ENCODE results near the gene SPRR4.
"Not testable (repeated sequence)": the region's sequence is repeated elsewhere in the genome, so short reads cannot be mapped to it uniquely, and the experiment has no call there.

Gene SPRR4

DNA sequence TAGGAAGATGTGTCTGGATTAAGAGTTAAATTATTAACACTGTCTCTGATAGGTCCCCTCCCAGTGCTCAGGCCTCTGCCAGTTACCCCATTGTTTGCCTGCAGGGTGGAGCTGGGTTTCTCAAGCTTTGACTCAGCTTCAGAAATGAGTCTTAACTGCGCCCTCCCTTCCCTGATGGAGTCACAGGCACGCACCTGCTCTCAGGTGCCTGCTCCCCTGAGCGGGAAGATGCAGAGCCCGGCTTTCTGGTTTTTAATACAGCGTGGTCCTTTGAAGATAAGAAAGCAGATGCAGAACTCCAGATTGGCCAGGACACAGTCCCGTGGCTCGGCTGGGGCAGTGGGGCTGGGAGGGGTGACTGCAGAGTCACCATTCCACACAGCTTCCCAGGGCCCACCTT is 3.2 kb upstream of the SPRR4 start:
- no peak for DNase-seq (ENCODE audit: low read depth)

DNA sequence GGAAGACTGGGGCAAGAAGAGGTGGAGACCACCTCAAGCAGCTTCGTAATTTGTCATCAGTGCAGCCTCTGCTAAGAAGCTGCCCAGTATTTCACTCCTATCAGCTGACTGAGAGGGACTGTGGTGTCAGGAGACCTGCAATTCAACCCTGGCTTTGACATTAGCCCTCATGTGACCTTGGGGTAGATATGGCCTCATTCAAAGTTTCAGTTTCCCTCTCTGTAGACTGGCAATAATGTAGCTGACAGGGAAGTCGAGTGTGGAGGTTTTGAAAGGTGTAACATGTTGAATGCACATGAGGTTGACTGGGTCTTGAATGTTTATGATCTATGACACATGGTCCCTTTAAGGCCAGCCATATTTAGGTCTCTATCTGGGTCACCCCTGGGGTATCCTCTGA is 2.2 kb upstream of the SPRR4 start:
- no peak for DNase-seq (ENCODE audit: low read depth)

DNA sequence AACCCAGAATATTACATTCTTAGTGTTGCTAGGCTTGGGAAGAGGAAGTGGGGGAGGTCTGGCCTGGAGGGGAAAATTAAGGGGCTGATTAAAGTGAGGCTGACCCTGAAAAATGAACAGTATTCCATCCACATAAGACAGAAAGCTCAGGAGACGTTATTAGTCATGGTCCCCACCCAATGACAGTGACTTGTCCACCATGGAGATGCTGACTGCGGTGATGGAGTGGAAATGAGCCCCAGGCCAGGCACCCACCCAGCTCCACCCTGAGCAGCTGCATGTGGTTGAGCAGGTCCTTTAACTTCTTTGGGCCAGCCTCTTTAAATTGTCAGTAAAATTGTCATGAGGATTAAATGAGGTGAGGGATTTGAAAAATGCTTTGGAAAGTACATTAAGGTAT is 1.4 kb upstream of the SPRR4 start:
- no peak for DNase-seq (ENCODE audit: low read depth)

DNA sequence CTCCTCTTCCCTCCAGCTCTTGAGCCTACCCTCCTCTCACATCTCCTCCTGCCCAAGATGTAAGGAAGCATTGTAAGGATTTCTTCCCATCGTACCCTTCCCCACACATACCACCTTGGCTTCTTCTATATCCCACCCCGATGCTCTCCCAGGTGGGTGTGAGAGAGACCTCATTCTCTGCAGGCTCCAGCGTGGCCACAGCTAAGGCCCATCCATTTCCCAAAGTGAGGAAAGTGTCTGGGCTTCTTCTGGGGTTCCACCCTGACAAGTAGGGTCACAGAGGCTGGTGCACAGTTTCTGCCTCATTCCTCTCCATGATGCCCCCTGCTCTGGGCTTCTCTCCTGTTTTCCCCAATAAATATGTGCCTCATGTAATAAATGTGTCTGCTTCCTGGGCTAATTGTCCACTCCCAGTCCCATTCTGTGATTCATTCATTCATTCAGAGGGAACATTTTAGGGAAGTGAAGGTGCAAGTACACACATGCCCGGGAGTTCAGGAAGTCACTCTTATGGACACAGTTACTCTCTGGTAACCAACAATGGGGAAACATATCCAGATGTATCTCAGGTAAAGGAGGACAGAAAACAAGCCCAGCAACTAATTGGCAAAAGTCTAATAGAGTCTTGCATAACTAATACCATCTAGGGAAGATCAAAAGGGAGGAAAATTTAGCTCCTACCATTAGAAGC is 1.9 kb downstream of the SPRR4 start:
- DNase-seq (ENCODE audit: low read depth): no peak

DNA sequence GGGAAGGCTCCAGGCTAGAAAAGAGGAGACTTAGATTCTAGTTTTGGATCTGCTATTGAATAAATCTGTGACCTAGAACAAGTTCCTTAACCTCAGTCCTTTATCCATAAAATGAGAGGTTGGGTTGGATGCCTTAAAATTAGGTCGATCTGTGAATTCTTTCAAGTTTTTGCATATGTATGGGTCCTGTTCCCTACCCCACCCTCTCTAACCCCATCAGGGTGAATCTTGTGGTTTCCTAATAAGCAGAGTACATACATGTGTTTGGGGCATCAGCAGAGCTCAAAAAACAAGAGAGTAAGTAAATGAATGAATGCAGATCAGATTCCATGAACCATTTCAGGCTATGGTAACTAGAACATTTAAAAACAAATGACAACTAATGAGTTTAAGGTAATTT is 6.2 kb downstream of the SPRR4 start:
- no peak for DNase-seq (ENCODE audit: low read depth)

DNA sequence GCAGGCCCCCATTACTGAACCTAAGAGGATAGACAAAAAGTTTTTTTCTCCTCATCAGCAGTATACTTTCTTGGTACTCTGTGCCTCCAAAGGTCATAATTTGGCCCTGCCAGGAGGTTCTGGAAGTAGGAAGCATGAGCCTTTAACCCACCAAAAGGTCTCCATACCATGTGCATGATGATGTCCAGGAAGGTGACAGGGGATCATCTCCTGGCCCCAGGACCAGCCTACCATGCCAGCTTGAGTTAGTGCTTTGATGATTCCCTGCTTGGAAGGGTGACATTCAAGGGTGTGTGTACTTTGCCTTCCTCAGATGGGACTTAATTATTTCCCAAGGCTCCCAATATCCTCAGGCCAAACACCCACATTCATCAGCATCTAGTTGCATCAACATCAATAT is 7.2 kb downstream of the SPRR4 start:
- DNase-seq (ENCODE audit: low read depth): no peak

DNA sequence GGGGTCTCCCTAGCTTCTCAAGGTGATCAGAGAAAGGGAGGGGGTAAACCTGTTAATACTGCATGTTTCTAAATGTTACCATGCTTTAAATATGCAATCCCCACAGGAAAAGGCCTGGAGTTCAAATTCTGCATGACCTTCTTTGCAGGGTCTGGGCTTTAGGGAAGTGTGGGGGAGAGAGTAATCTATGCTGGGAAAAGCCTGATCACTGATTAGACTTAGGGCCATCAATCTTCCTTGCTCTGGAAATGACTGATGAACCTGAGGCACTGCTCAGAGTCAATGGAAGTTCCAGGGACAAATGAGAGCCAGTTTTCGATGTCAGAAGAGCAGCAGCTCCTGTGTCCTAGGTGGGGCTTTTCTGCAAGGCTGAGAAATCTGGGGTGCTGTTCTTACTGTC is 10.2 kb downstream of the SPRR4 start:
- DNase-seq (ENCODE audit: low read depth): no peak

DNA sequence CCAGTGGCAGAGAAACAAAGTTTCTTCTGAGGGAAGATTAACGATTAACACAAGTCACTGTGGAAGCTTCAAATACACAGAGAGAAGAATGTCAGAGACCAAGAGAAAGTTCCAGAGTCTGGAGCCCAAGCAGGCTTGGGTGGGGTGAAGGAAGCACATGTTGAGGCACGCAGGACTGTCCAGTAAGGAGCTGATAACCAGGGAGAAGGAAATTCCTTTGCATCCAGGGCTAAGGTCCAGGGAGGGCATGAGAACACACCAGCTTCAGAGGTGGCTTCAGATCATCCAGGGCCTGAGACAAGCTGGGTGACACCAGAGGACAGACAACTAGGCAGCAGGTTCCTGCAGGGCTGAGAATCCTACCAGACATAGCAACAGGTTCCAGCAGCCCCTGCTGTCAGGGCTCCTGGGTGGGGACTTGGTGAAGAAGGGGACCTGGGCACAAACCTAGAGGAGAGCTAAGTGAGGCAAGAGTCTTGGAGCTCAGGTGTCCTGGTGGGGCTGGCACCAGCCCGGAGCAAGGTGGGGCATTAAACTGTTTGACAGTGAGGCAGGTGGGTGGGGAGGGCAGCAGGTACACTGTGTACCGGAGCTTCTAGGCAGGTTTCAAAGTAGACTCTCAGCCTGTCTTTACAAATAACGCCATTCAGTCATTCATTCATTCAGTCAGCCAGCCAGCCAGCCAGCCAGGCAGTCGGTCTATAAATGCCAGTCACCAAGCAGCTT is 10.9 kb downstream of the SPRR4 start:
- DNase-seq (ENCODE audit: low read depth): no peak

DNA sequence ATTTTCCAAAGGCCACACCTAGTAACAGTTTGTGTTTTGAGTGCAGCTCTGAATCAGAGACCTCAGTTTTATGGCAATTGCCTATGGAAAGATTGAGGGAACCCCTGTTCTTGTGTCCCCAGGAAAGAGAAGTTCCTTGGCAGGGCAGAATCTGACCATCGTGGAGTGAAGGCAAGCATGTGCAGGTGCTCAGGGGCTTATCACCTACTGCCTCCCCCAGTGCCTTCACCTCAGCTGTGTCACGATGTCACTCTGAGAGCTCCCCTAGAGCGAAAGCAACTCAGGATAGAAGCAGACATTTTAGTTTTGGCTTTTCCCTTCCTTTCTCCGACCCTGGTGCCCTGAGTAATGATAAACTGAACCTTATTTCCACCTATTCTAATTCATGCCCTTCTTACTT is 11.6 kb downstream of the SPRR4 start:
- DNase-seq (ENCODE audit: low read depth): no peak

DNA sequence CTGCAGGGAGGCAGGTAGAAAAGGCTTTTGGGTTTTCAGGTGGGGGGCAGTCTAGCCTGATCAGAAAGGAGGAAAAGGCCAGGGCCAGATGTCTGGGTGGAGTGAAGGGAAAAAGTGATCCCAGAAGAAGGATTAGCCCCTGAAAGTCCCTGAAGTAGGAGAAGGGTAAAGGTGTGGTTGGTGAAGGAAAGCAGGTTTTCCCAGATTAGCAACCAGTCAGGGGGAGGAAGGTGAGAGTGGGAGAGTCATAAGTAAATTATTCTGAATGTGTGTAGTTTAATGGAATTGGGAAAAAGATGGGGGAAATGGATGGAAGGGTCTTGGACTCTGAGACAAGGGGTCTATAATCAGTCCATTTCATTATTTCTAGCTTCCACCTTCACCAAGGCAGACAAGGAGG is 12.8 kb downstream of the SPRR4 start:
- DNase-seq (ENCODE audit: low read depth): no peak

DNA sequence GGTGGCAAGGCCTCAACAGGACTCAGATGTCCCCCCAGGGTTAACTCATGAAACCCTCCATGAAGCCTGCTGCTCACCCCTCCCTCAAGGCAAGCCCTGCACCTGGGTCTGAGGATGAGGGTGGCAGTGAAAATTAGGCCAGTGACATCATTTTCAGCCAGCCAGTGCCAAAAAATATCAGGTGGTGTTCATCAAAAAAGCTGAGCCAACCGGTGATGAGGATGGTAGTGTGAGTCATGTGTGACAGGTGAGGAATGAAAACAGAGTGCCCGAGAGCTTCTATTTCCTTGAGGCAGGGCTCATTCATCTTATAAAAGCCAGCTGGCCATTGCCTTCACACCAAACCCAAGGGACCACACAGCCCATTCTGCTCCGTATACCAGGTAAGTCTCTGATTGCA is 13.3 kb downstream of the SPRR4 start, which contains the start of gene SPRR1A:
SPRR1A (plus strand) TSS at position 339 of the 400 bp plus-strand sequence. CDS start 1,150 bp downstream, outside the sequence.
- DNase-seq (ENCODE audit: low read depth): no peak

DNA sequence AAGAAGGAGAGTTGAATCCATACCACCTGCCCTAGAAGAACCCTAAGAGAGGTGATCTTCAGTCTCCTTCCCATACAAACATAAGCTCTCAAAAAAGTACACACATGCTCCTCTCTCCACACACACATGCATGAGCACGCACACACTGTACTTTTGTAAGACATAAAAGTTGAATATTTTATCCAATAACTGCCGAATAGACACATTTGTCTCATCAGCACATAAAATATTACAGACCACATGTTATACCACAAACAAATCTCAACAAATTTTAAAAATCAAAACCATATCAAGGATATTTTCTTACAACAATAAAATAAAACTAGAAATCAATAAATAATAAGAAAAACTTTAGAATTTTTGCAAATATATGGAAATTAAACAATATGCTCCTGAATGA is 16.1 kb downstream of the SPRR4 start:
- no peak for DNase-seq (ENCODE audit: low read depth)

DNA sequence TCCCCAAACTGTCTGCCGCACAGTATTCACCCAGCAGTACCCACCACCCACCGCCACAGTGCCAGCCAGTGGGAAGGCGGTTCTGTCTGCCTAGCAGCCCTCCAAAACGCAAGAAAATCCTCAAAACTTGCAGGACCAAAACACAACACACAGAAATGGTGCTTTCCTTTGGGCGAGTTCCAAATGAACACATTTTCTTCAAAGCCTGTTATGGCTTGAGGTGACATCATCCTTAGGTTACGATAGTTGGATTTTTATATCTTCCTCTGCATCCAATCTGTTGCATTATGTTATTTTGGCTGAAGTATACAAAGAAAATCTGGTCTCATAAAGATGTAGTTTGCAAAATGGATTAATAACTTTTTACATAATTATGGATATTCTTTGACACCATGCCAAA is 22.7 kb downstream of the SPRR4 start:
- no peak for DNase-seq (ENCODE audit: low read depth)

DNA sequence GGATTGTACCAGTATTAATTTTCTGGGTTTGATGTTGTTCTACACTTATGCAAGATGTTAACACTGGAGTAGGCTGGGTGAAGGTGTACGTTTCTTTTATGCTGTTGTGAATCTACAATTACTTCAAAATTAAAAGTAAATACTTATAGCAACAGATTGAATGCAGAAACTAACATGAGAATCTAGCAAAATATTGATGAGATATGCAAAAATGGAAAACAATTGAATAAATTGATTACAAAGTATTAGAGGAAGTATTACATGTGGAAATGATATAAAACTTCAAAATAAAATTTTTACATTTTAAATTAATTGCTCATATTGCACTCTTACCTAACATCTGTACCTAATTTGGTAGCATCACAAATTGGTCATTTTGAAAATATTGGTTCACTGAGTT is 25.4 kb downstream of the SPRR4 start:
- no peak for DNase-seq (ENCODE audit: low read depth)

DNA sequence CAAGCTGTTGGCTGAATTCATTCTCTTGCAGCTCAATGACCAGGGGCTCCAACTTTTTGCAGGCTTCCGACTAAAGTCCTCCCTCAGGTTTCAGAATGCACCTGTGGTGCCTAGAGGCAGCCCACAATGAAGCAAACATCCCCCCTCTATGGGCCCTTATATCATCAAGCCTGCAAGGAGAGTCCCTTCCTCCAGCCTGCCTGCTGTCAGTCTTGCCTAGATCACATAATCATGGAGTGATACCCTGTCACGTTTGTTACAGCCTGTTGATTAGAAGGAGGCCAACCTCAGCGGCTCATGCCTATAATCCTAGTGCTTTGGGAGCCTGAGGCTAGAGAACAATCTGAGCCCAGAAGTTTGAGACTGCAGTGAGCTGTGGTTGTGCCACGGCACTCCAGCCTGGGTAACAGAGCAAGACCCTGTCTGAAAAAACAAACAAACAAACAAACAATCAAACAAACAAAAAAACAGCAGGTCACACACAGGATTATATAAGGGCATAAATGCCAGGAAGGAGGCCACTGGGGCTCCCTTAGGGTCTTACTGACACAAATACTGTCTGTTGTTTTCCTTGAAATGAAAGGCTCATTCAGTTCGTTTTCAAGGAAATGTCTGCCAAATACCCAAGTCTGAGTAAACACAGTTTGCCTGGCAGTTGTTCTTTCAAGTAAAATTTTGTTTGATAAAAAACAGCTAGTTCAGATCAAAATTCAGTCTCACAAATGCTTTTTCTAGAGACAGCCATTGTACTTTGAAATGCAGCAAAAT is 26.4 kb downstream of the SPRR4 start:
- no peak for DNase-seq (ENCODE audit: low read depth)

DNA sequence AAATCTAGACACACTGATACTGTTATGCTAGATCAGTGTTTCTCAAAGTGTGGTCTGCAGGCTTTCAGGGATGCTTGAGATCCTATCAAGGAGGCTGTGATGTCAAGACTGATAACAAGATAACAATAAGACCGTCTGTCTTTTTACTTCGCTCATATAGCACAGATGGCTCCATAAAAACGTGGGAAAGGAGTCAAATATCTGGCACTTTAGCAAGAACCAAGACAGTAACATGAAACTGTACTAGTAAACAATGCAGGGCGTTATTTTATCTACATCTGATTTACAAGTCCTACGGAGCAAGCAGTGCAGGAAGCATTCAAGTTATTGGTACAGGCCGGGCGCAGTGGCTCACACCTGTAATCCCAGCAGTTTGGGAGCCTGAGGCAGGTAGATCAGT is 27.5 kb downstream of the SPRR4 start:
- DNase-seq (ENCODE audit: low read depth): no peak

DNA sequence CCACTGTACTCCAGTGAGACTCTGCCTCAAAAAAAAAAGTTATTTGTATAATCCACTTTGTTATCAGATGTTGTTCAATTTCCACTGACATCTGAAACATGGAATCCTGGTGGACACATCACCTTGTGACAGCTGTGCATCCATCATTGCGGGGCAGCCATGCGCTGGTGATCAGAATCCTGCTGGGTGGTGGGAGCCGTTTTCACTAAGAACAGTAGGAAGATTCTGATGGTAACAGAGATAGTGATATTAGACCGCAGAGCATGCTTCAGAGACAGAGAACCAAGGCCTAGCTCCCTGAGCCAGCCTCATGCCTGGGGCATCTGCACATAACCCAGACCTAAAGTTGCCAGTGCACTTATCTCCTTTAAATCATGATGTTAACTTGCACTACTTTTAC is 28.0 kb downstream of the SPRR4 start:
- no peak for DNase-seq (ENCODE audit: low read depth)

DNA sequence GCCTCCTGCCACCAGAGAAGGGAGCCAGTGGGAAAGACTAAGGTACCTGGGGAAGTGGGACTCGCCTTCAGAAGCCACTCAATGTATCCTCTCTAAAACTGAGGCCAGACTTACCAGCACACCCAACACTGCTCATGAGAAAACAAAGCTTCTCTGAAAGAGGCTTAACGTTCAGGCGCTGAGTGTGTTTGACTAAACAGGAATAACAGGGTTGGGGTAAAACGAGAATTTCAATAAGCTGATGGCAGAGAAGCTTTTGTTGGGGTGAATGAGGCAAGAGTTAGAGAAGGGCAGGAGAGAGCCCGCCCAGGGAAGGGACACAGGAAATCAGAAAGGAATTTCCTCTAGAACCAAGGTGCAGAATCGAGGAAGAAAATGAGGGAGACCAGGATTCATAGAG is 29.4 kb downstream of the SPRR4 start:
- no peak for DNase-seq (ENCODE audit: low read depth)

DNA sequence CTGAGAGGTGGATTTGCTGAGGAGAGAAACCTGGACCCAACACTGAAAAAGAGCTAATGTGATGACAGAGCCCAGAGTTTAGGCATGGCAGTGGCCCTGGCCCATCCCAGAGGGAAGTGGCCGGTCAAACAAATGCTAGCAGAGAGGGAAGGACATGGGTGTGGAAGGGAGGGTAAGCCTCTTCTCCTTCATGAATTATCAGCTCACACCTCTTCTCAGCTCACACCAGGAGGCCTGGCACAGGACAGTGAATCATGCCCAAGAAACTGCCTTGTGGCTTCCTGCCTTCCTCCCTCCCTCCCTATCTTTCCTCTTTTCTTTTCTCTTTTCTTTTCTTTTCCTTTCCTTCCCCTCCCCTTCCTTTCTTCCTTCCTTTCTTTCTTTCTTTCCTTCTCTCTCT is 29.8 kb downstream of the SPRR4 start:
- no peak for DNase-seq (ENCODE audit: low read depth)

DNA sequence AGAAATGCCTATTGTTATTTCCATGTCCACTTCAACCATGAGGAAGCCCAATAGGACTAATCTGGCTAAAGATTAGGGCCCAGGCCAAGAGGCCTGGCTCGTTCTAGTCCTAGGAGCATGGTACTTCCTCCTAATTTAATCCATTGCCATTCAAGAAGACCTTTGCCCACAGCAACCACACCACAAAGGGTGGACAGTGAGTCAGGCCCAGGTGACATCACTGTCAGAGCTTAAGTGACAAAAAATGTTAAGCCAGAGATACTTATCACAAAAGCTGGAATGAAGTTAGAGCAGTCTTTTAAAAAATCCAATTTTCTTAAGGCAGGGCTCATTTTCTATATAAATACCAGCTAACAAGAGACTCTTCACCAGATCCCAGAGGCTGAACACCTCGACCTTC is 30.9 kb downstream of the SPRR4 start, which contains the start of gene SPRR3:
SPRR3 (plus strand) TSS at position 368 of the 400 bp plus-strand sequence. CDS start 1,272 bp downstream, outside the sequence.
- no peak for DNase-seq (ENCODE audit: low read depth)

DNA sequence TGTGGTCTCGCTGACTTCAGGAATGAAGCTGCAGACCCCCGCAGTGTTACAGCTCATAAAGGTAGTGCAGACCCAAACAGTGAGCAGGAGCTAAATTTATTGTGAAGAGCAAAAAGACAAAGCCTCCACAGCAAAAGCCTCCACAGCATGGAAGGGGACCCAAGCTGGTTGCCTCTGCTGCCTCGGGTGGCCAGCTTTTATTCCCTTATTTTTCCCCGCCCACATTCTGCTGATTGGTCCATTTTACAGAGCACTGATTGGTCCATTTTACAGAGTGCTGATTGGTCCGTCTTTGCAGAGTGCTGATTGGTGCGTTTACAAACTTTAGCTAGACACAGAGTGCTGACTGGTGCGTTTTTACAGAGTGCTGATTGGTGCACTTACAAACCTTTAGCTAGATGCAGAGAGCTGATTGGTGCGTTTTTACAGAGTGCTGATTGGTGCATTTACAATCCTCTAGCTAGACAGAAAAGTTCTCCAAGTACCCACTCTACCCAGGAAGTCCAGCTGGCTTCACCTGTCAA is 40.8 kb downstream of the SPRR4 start:
- DNase-seq (ENCODE audit: low read depth): not testable (repeated sequence)

DNA sequence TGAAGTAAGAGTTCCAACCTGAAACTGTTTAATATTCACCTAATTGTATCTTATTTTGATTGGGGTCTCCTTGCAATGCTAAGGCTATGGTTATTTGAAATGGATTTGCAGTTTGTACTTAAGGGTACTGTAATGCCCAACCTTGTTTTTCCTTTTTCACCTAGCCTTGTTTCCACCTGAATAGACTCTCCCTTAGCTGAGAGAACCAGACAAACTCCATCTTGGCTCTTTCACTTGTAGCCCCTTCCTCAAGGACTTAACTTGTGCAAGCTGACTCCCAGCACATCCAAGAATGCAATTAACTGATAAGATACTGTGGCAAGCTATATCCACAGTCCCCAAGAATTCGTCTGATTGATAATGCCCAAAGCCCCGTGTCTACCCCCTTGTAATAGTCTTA is 51.4 kb downstream of the SPRR4 start:
- not testable (repeated sequence) for DNase-seq (ENCODE audit: low read depth)
